Glutamatergic neuron (in vitro differentiated cells): Measurements from ENCODE around the gene AMPD3. TPM values are rescaled to one million over a fixed set of nuclear protein-coding genes. Genes with fewer than 3 reads are reported as not detected.

Experiments
- DNase-seq: peaks from one replicate; pipeline ENCODE4 v3.0.0; 2022
- H3K27ac Mint-ChIP-seq: one replicate; pipeline ENCODE4 v1.8.0; 2020; ENCODE audit warnings: mild to moderate bottlenecking, mixed read lengths, inconsistent platforms; ENCODE audit not compliant: unreplicated experiment
- H3K27me3 Mint-ChIP-seq: one replicate; pipeline ENCODE4 v1.8.0; 2020; ENCODE audit warnings: mild to moderate bottlenecking, moderate library complexity, mixed read lengths, inconsistent platforms; ENCODE audit not compliant: unreplicated experiment
- H3K36me3 Mint-ChIP-seq: one replicate; pipeline ENCODE4 v1.8.0; 2020; ENCODE audit warnings: mild to moderate bottlenecking, mixed read lengths, inconsistent platforms; ENCODE audit not compliant: unreplicated experiment
- H3K4me1 Mint-ChIP-seq: one replicate; pipeline ENCODE4 v1.8.0; 2020; ENCODE audit warnings: mild to moderate bottlenecking, low read depth, mixed read lengths, inconsistent platforms; ENCODE audit not compliant: unreplicated experiment
- H3K4me3 Mint-ChIP-seq: one replicate; pipeline ENCODE4 v1.8.0; 2020; ENCODE audit warnings: mild to moderate bottlenecking, mixed read lengths, inconsistent platforms; ENCODE audit not compliant: unreplicated experiment
- H3K9me3 Mint-ChIP-seq: one replicate; pipeline ENCODE4 v1.8.0; 2020; ENCODE audit warnings: mild to moderate bottlenecking, moderate library complexity, mixed read lengths, inconsistent platforms; ENCODE audit not compliant: unreplicated experiment
- total RNA-seq: library from RNA; stranded (reverse); fragmentation: NEBNext Ultra II Directional; extraction: Animal tissue kit (Norgen Biotek cat#: 25700); gene quantifications from one replicate; pipeline ENCODE4 v1.2.1, GENCODE V29; 2021; ENCODE audit not compliant: unreplicated experiment
- TF ChIP-seq, protein P1 (sequence below): fragments of 200-600 bp; sonication (generic); IDR thresholded peaks from one replicate; pipeline ENCODE4 v1.5.0; 2021; ENCODE audit not compliant: partially characterized antibody, unreplicated experiment

Gene AMPD3
- total RNA-seq, 1 donor from 2014 or later, result 0.44 TPM

DNA sequence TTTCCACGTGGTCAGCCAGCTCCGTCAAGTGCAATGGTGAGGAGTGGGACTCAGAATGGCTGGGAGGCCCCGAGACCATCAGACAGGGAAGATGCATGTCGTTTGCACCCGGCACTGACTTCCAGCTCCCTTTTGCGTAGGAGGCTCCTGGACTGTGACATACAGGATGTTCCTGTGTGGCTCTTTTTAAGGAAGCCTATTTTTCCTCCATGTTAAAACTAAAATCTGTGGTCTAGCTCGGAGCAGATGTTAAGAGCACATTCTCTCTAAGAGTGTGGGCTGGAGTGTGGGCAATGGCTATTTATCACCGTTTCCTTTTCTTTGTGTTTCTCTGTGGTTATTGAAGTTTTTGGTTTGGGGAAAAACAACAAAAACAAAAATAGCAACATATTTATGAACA, 40.9 kb upstream of the AMPD3 start:
- Mint-ChIP-seq H3K4me1 (no peaks in the 10 kb centered on the region), H3K9me3 (no peaks in the 10 kb centered on the region), H3K36me3 (no peaks in the 10 kb centered on the region), H3K27ac (no peak overlapping the region), H3K4me3 (no peak overlapping the region), H3K27me3 (peaks cover 2% of the 10 kb centered on the region)
- no peak for DNase-seq
- TF ChIP-seq, protein P1, sequence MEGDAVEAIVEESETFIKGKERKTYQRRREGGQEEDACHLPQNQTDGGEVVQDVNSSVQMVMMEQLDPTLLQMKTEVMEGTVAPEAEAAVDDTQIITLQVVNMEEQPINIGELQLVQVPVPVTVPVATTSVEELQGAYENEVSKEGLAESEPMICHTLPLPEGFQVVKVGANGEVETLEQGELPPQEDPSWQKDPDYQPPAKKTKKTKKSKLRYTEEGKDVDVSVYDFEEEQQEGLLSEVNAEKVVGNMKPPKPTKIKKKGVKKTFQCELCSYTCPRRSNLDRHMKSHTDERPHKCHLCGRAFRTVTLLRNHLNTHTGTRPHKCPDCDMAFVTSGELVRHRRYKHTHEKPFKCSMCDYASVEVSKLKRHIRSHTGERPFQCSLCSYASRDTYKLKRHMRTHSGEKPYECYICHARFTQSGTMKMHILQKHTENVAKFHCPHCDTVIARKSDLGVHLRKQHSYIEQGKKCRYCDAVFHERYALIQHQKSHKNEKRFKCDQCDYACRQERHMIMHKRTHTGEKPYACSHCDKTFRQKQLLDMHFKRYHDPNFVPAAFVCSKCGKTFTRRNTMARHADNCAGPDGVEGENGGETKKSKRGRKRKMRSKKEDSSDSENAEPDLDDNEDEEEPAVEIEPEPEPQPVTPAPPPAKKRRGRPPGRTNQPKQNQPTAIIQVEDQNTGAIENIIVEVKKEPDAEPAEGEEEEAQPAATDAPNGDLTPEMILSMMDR, result no peak

DNA sequence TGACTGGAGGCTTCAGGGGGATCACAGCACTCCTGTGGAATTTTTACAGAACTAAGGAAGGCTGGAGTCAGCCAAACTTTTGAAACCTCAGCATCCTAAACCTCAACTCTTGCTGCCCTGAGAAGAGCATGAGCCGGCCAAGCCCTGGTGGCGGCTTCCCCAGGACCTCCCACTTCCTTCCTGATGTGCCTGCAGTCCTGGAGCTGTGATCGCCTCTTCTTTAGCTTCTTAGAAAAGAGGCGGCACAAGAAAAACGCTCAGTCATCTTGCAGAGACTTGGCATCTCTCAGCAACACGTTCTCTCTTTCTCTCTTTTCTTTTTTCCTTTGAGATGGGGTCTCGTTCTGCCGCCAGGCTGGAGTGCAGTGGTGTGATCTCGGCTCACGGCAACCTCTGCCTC, 40.4 kb upstream of the AMPD3 start:
- no peaks in the 10 kb centered on the region for H3K36me3 Mint-ChIP-seq
- no peak overlapping the region for H3K4me3 Mint-ChIP-seq
- peaks cover 2% of the 10 kb centered on the region for H3K27me3 Mint-ChIP-seq
- H3K27ac Mint-ChIP-seq, result no peak overlapping the region
- TF ChIP-seq, protein P1, result no peak
- DNase-seq, result no peak
- no peaks in the 10 kb centered on the region for H3K9me3 Mint-ChIP-seq
- no peaks in the 10 kb centered on the region for H3K4me1 Mint-ChIP-seq

DNA sequence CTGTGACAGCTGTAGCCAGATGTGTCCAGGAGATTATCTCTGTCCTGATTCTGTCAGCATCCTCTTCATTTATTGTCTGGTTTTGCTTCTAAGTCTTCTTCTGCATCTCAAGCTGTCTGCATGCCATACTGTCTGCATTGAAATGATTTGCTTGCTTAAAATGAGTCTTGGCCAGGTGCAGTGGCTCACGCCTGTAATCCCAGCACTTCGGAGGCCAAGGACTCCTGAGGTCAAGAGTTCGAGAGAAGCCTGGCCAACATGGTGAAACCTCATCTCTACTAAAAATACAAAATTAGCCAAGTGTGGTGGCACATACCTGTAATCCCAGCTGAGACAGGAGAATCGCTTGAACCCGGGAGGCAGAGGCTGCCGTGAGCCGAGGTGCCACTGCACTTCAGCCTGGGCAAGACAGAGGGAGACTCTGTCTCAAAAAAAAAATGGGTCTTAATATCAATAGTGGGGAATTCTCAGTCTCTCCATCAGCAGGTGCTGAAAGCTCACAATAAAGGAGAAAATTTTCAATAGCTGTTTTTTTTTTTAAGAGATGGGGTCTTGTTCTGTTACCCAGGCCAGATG, 39.2 kb upstream of the AMPD3 start:
- TF ChIP-seq, protein P1, result no peak
- Mint-ChIP-seq H3K4me1 (no peaks in the 10 kb centered on the region), H3K27ac (no peak overlapping the region), H3K27me3 (peaks cover 2% of the 10 kb centered on the region), H3K36me3 (no peaks in the 10 kb centered on the region), H3K4me3 (no peak overlapping the region), H3K9me3 (no peaks in the 10 kb centered on the region)
- no peak for DNase-seq

DNA sequence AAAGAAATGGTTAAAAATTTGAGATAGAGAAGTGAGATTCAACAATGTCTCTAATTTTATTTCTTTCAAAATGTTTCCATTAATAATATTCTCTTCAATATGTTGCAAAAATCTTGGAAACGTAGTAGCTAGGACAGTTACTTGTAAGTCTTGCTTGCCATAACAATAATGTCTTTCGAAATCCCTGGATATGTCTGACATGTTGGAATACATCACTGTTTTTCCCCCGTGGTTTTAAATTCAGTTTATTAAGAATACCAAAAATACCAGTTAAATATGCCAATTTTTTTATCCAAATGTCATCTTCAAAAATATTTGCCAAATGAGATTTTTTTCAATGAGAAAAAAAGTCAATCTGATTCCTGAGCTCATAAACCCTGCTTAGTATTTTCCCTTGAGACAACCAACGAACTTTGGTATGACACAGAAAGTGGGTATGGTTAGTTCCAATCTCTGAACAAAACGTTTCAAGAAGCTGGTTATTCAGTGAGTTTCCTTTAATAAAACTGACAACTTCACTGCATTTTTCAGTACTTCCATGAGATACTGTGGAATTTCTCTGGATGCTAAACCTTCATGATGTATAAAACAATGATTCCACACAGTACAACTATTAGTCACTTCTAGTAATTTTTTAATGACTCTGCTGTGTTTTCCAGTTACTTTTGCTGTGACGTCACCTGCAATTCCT, 36.7 kb upstream of the AMPD3 start:
- Mint-ChIP-seq H3K4me3 (no peak overlapping the region), H3K9me3 (peaks cover 1% of the 10 kb centered on the region), H3K27me3 (no peaks in the 10 kb centered on the region), H3K4me1 (no peaks in the 10 kb centered on the region), H3K36me3 (peaks cover 8% of the 10 kb centered on the region), H3K27ac (no peak overlapping the region)
- DNase-seq, result no peak
- TF ChIP-seq, protein P1, result no peak

DNA sequence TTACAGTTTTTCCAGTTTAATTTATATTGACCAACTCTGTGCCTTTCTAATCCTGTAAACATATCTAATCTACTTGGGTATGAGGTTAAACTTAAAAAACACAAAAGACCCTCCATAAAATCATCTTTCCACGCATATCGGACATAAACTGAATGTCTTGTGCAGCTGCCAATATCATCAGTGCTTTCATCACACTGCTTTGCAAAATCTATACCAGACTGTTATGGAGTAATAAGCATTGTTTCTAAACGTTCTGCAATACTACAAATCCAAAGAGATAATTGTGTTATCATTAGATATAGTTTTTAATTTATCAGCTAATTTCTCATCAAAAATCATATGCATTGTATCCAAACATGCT, 36.1 kb upstream of the AMPD3 start:
- no peak overlapping the region for H3K27ac Mint-ChIP-seq
- TF ChIP-seq, protein P1, result no peak
- H3K36me3 Mint-ChIP-seq, result peaks cover 9% of the 10 kb centered on the region
- no peak overlapping the region for H3K4me3 Mint-ChIP-seq
- H3K9me3 Mint-ChIP-seq, result peaks cover 1% of the 10 kb centered on the region
- no peaks in the 10 kb centered on the region for H3K4me1 Mint-ChIP-seq
- DNase-seq, result no peak
- no peaks in the 10 kb centered on the region for H3K27me3 Mint-ChIP-seq
